Melanocyte of skin (primary cell): ENCODE measurements around the gene TRNP1. TPM values are rescaled to one million over a fixed set of nuclear protein-coding genes. Genes with fewer than 3 reads are reported as not detected.

Source experiments
- total RNA-seq, 2 donors: library from RNA; depleted of rRNA; stranded (reverse); fragments of >200 nt; gene quantifications; 2 replicates each; pipeline ENCODE4 v1.2.3, GENCODE V29; 2012

The TRNP1 gene
- total RNA-seq: 1 to 10 TPM; 5.2 to 7.7 TPM

GRCh38 chr1:26993237-26994019, at the start of gene TRNP1:
TRNP1 (plus strand) TSS chr1:26993692; CDS start chr1:26993787, 95 bp downstream.

DNA sequence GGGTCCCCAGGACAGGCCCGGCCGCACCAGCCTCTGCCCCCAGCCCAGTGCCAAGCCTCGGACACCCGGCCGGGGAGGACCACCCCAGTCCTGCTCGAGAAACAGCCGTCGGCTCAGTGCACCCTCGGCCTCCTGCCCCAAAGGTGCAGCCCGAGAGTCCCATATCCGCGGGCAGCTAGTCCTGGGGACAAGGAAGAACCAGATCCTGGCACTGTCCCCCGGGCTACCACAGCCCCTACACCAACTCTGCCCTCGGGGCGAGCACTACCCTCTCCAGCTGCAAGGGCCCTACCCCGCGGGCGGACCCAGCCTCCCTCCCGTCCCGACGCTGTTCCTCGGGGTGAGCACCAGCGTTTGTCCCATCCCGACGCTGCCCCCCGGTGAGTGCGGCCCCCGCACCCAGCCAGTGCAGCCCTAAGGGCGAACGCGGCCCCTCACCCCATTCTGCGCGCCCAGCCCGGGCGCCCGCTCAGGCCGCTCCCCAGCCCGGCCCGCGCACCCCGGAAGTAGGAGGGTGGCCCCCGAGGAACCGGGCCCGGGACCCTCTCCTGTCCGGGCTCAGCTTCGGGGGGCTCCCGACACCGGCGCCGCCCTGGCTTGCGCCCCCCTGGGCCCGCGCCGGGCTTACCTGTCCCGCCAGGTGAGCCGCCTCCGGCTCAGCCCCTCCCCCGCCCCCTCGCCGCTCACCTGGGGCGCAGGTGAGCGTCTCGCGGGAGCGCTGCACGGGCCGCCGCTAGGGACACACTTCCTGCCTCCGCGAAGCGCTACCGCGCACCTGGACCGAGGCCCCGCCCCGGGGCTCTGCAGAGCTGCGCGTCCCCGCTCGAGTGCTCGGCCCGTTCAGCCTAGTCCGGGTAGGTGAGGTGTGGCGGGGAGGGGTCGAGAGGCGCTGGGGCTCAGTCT, 33.5 kb upstream of the TRNP1 start, which contains the start of gene KDF1:
TSS of gene KDF1 (minus strand) at position 747 of the 903 bp plus-strand sequence. CDS start 8,088 bp downstream, outside the sequence.

Other genes with a start within 250 kb of the TRNP1 start
- 10 to 100 TPM; 13.0 to 22.7 TPM for gene PIGV, start 205.7 kb upstream of the TRNP1 start, total RNA-seq
- gene ZDHHC18, start 167.0 kb upstream of the TRNP1 start, total RNA-seq: 10 to 100 TPM in 1 of 2 donors, 1 to 10 TPM in 1; 7.2 to 12.0 TPM
- gene SFN, start 130.5 kb upstream of the TRNP1 start, total RNA-seq: not detected
- gene GPN2, start 103.4 kb upstream of the TRNP1 start, total RNA-seq: 10 to 100 TPM in 1 of 2 donors, 1 to 10 TPM in 1; 6.2 to 14.0 TPM
- gene GPATCH3, start 93.2 kb upstream of the TRNP1 start, total RNA-seq: 1 to 10 TPM; 8.3 to 9.6 TPM
- gene NR0B2, start 79.7 kb upstream of the TRNP1 start, total RNA-seq: not detected
- gene NUDC, start 71.9 kb upstream of the TRNP1 start, total RNA-seq: 10 to 100 TPM; 20.6 to 40.3 TPM
- not detected for gene KDF1, start 33.2 kb upstream of the TRNP1 start, total RNA-seq
- gene TENT5B, start 19.2 kb downstream of the TRNP1 start, total RNA-seq: 1 to 10 TPM in 1 of 2 donors, under 1 TPM in 1; 0.34 to 2.3 TPM
- 1 to 10 TPM; 4.5 to 8.0 TPM for gene SLC9A1, start 161.4 kb downstream of the TRNP1 start, total RNA-seq
- gene WDTC1, start 240.9 kb downstream of the TRNP1 start, total RNA-seq: 10 to 100 TPM; 19.6 to 29.6 TPM